GM19239 (cell line): ENCODE results near the gene GPR143.
"Not testable (repeated sequence)": the region's sequence is repeated elsewhere in the genome, so short reads cannot be mapped to it uniquely, and the experiment has no call there.

Experiments
- DNase-seq: peaks from one replicate; pipeline ENCODE4 v3.0.0; 2011; ENCODE audit warnings: low spot score; ENCODE audit not compliant: insufficient read length
- FAIRE-seq: peaks from 2 replicates; lab custom pipeline; 2011; peaks lifted over from hg19 to GRCh38; lab: Jason Lieb, UNC

The GPR143 gene

DNA sequence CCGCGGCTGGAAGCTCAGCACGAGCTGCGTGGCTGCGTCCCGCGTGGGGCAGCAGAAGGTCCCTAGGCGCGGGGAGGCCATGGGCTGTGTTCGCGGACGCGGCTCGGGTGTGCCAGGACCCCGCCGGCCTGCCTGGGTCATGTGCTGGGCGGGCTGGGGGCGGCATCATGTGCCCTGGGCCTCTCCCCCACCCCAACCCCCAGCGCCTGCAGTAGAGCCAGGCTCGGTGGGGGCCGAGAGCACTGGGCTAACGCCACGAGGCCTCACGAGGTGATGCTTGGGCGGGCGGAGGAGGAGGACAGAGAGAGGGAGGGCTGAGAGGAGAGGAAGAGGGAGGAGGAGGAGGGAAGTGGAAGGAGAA lies at the start of gene GPR143:
TSS of gene GPR143 (minus strand) at position 111 of the 361 bp plus-strand sequence. CDS start at position 81, 30 bp downstream.
- no peak for FAIRE-seq

DNA sequence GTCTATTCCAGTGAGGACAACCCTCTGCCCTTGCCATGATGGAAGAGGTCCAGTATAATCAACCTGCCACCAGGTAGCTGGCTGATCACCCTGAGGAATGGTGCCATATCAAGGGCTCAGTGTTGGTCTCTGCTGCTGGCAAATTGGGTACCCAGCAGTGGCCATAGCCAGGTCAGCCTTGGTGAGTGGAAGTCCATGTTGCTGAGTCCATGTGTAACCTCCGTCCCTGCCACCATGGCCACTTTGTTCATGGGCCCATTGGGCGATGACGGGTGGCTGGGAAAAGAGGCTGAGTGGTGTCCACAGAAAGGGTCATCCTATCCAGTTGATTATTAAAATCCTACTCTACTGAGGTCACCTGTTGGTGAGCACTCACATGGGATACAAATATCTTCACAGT lies 45.4 kb upstream of the GPR143 start:
- not testable (repeated sequence) for FAIRE-seq, DNase-seq

More for the DNA sequence above, at the start of gene GPR143:
- DNase-seq: no peak

DNA sequence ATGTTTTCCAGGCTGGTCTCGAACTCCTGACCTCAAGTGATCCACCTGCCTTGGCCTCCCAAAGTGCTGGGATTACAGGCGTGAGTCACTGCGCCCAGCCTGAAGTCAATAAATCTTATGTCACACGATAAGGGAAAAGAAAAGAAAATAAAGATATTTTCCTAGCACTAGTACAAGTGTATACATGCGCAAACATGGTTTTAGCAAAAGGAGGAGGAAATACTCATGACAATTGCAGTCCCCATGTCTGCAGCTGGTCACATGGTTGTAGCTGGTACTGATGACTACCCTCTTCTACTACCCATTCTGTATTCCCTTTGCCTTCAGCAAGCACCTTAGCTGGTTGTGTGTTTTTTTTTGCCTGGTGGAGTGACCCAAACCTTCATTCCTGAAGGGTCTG lies 44.2 kb upstream of the GPR143 start:
- not testable (repeated sequence) for FAIRE-seq, DNase-seq

DNA sequence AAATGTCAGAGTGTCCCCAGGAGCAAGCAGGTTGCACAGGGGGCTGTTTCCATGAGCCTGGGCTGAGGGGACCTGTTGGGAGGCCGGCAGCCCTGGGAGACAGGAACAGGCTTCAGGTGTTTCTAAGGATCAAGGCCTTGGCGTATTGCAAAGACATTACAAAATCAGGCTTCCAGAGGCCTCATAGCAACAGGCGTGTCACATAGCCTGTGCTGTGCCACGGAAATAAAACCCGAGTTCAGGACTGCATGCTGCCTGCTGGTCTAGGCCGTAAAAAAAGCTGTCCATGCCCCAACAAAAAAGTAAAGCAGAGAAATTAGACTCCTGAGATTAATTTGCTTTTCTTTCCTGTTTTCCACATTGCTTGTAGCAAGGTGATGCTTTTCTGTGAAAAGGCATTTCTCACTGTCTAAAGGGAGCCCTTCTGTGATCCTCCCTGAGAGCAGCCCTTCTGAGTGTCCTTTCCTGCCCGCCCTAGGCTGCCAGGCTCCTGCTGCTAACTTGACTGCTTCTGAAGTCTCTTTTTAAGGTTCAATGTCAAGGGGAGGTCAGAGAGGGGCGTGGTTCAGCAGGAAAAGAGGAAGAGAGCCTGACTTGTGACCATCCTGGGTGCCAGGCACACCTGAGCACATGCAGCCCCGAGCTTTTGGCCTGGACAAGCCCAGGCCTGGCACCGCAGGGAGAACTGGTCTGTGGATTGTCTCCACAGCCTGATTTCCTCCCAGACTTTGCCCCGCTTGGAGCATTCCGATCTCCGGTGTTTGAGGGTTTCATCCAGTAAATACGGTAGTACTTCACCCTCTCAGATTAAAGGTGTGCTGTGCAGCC lies 41.9 kb upstream of the GPR143 start:
- DNase-seq (no peak), FAIRE-seq (no peak)

DNA sequence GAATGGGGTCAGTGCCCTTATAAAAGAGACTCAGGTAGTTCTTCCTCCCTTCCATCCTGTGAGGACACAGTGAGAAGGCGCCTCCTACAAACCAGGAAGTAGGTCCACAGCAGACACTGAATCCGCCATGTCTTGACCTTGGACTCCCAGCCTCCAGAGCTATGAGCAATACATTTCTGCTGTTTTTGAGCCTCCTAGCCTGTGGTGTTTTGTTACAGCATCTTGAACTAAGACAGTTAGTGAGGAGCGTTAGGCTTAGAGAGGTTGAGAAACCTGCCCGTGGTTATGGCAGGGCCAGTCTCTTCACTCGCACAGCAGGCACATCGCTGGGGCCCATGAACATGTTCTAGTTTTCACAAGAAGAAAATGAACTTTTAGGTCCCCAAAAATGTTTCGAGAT lies 40.3 kb upstream of the GPR143 start:
- FAIRE-seq (no peak), DNase-seq (no peak)

DNA sequence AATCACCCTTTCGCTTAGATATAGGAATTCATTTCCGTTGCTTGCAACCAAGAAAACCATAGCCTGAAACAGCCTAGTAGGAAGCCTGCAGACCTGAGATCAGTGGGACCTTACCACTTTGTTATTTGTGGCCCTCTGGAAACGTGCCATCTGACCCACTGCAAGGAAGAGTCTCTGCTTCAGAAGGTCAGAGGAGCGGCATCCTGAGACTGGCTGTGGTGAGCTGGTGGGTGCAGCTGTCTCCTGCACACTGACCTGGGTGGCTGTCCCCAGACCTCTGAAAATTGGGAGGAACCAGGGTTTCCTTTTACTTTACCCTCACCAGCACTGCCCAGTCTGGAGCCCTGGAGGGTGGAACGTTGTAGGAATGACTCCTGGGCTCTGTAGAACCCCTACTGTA lies 38.8 kb upstream of the GPR143 start:
- DNase-seq: no peak
- FAIRE-seq: no peak

DNA sequence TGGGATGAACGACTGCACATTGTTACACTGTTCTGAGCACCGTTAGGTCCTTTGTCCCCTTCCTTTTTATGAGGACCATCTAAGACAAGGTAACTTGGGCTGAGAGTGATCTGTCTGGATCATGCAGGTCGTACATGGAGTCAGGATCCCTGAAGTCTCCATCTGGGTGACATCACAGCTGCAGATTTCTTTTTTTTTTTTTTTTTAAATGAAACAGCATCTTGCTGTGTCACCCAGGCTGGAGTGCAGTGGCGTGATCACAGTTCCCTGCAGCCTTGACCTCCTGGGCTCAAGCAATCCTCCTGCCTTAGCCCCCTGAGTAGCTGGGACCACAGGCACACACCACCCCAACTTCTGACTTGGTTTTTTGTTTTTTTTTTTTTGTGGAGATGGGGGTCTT lies 37.1 kb upstream of the GPR143 start:
- DNase-seq (no peak), FAIRE-seq (no peak)

DNA sequence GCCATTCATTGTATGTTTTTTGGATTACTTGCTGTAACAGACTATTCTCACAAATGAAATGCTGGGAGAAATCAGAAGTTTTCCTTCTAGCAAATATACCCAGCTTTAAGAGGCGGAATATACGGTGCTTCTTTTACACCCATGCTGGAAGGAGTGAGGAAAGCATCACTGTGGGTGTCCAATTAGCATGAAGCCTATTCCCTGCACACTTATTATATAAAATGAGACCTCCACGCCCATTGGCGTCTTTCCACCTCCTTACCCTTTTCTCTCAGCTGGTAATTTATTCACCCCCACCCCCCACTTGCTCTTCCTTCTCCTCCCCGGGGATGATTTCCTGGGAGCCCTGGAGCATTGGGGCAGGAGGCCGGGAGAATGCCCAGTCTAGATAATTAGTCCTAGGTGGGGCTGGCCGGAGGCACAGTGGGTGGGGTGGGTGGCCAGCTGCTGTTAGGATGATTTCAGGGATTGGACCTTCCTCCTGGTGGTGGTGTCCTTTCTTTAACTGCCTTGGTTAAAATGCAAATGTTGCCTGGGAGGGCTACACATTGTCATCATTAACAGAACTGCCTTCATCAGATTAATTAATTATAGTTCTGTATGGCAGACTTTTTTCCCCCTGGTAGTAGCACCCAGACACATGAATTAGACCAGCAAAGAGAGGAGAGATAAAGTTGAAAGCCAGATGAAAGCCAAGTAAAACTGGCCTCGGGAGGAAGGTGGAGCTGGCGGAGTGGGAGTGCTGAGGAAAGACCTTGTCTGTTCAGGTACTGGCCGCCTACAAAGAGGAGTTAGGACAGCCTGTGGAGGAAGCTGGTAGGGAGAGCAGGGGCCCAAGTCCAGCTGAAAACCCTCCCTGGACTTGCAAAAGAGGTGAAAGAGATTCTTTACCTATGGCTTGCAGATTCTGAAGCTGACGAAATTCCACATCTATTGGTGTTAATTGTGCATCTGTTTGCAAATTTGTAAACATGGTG lies 32.0 kb upstream of the GPR143 start:
- no peak for DNase-seq
- FAIRE-seq: no peak

DNA sequence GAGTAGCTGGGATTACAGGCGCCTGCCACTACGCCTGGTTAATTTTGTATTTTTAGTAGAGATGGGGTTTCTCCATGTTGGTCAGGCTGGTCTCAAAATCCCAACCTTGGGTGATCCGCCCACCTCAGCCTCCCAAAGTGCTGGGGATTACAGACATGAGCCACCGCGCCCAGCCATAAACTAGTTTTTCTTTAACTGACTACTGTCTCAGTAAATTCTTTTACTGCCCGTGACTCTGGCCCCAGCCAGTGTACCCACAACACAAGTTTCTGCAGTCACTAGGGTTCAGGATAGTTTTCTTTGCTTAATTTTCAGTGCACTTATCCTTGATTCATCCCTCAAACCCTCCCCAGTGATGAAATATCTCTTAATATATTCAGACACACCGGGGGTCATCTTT lies 28.8 kb upstream of the GPR143 start:
- DNase-seq (no peak), FAIRE-seq (no peak)

DNA sequence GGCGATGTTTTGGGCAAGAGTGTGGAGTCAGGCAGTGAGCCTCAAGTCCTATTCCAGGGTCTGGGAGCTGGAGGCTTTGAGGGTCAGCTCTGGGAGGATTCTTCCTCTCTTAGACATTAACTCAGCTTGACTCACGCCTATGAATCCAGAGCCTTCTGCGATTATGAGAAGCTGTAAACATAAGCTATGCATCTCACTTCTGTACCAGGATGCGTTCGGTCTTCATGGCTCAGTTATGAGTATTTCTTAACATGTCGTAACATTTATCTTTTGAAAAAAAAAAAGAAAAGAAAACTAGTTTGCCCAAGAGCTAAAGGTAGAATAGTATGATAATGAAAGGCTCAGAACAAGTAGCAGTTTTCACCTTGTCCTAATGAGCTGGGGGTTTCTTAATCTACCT lies 25.2 kb upstream of the GPR143 start:
- FAIRE-seq (no peak), DNase-seq (no peak)

DNA sequence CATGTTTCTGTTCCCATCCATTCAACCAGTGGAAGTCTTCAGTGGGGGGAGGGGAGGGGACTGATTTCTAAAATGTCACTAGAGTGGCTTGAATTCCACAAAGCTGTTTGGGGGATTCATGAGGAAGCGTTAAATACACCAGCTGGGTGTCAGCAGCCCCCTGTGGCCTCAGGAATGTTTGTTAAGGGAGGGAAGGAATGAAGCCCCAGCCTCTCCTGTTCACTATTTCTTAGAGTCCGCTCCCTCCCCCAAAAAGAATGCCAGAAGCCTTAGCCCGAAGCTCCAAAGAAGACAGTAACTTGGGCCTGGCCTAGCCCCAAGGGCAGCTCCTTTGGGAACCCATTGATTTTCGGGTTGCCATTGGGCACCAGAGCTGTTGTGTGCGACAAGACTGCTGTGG lies 23.9 kb upstream of the GPR143 start:
- no peak for FAIRE-seq

DNA sequence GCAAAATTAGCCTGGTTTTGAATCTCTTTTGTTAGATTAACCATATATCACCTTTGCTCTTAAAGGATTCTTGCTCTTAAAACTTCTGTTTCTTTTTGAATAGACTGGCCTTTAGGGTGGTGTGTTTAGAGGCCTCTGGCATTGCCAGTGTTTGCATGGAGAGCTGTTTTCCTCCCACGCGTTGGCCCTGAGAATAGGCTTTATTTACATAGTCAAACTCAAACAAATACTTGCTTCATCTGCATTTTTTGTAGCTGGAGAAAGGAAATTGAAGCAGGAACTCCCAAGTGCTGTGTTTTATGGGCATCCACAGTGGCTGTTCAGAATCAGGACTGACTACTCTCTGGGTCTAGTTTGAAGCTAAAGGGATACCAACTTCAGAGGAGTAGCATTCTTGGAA lies 23.3 kb upstream of the GPR143 start:
- no peak for DNase-seq
- FAIRE-seq: no peak

More for the DNA sequence above, 23.9 kb upstream of the GPR143 start:
- no peak for DNase-seq

DNA sequence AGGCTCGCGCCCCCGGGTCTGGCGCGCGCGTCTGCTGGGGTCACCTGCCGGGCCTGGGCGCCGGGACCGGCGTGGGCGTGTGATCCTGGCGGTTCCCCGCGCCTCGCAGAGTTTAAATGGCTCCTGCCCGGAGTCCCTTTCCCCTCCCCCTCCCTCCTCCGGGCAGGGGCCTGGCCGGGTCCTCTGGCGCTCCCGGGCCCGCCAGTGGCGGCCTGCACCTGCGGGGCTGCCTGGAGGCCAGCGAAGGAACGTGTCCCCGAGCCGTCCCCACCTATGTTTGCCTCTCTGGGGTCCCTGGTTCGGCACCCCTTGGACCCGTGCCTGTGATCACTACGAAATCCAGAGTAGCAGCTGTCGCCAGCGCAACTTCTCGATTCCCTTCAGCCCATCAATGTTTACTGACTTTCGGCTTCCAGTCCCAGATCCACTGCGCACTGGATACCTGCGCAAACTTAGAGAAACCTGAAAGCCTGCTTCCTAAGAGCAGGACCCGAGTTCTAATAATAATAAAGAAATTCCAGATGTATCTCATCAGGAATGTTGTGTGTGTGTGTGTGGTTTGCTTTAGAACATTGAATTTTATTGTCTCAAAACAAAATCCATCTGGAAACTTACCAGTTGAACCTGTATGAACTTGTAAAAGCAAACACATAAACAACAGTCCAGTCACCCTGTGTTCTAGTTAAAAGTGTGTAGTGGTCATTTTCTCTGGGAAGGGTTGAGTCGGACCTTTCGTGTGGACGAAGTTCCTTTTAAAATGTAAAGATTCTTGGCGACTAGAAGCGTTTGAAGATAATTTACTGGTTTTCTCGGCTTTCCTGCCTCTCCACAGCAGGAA lies 21.4 kb upstream of the GPR143 start:
- no peak for FAIRE-seq
- DNase-seq: no peak

DNA sequence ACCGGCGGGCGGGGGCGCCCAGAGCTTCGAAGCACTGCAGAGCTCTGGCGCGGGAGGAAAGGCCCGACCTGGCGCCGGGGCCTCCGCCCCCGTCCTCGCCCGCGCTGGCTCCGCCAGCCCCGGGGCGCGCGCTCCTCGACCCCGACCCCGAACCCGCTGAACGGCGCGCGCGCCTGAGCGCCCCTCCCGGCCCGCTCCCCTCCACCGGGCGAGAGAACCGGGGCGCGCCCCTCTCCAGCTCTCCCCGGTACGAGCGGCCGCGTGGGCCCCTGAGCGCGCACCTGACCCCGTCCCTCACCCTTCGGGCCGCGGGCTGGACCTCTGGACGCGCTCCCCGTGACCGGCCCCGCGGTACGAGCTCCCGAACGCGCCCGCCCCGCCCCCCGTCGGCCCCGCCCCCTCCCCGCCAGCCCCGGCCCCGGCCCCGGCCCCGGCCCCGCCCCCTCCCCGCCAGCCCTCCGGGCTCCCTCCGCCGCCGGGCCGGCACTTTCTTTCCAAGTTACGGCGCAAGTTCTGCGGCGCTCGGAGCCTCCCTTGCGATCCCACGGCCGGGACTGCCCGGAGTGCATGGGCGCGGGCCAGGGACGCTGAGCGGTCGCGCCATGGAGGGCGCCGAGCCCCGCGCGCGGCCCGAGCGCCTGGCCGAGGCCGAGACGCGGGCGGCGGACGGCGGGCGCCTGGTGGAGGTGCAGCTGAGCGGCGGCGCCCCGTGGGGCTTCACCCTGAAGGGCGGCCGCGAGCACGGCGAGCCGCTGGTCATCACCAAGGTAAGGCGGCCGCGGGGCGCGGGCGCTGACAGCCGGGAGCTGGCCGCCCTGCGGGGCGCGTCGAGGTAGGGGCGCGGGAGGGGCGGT lies 20.5 kb upstream of the GPR143 start, which contains the start of gene SHROOM2:
TSS of gene SHROOM2 (plus strand) at position 486 of the 854 bp plus-strand sequence. CDS start at position 603, 117 bp downstream.
- DNase-seq (no peak), FAIRE-seq (no peak)

DNA sequence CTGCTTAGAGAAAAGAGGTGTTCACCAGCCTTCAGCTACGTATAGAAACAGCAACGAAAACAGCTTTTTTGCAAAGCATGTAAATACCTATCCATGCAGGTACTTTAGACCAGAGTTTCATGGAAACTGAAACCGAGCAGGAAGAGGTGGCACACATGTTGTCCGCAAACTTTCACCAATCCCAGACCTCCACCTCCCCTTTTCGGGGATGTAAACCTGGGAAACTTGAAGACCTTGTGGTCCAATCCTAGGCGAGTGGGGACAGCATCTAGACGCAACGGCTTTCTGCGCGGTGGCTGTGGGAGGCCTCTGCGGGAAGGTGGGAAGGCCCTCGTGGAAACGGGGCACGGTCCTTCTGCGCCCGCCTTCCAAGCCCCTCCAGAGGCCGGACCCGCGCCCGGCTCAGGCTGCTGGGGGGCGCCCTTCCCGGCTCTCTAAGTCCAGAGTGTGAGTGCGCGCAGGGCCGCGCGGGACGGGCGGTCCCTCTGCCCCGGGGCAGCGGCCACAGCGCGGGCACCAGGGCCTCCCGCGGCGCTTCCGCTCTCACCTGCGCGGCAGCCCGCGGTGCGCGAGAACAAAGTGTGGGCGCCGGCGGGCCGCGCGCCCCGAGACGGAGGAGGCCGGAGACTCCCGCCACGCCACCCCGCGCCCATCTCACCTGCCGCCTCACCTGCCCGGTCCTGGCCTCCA lies 19.8 kb upstream of the GPR143 start:
- no peak for FAIRE-seq

DNA sequence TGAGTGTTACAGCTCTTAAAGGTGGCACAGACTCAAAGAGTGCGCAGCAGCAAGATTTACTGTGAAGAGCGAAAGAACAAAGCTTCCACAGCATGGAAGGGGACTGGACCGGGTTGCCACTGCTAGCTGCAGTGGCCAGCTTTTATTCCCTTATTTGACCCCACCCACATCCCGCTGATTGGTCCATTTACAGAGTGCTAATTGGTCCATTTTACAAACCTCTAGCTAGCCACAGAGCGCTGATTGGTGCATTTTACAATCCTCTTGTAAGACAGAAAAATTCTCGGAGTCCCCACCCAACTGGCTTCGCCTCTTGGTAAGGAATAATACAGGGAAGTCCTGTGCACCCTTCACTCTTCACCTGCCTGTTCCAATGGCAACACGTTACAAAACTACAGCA lies 18.7 kb upstream of the GPR143 start:
- FAIRE-seq: no peak
- DNase-seq: no peak

More for the DNA sequence above, 19.8 kb upstream of the GPR143 start:
- no peak for DNase-seq

DNA sequence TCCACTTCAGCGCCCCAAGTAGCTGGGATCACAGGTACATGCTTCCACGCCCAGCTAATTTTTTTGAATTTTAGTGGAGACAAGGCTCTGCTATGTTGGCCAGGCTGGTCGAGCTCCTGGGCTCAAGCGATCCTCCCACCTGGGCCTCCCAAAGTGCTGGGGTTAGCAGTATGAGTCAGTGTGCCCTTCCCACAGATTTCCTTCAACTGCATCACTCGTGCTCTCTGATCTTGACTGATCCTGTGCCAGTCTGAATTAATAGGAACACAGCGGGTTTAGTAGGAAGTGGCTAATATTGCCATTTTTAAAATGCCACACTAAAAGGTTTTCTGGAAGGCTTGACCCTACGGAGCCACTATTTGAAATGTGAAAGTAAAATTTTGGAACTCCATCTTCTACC lies 16.3 kb upstream of the GPR143 start:
- DNase-seq: no peak

DNA sequence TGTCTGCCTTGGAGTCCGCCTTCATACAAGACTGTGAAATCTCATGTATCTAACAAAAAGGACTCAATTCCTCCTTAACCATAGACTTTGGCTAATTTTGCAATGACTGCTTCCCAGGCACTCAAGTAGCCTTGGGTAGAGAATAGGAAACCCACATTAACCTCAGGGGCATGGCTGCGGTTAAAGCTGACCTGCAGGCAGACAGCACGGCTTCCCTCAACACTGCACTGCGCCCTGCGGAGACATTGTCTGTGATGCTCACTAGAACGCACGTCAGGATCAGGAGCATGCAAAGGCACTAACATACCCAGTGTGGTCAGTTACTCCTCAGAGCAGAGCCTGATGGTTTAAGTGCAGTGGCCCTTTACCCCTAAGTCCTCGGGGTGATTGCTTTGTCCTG lies 10.3 kb upstream of the GPR143 start:
- DNase-seq (no peak), FAIRE-seq (no peak)

More for the DNA sequence above, 16.3 kb upstream of the GPR143 start:
- no peak for FAIRE-seq

DNA sequence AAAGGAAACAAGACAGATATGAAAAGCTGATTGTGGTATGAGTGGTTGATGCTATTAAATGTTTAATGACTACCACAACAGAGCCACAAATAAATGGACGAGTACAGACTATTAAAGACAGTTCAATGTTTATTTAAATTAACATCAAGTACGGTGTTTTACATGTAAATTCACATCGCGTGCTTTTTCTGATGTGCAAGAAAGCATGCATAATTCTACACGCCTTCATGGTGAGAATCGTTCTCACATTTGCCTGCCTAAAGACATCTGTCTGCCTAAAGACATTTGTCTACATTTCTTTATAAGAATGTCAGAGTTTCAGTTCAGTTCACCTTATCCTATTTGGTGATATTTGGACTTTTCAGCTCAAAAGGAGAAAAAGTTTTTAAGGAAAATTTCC lies 7.3 kb upstream of the GPR143 start:
- FAIRE-seq (no peak), DNase-seq (no peak)
